Activated CD4-positive, alpha-beta T cell treated with anti-CD3 and anti-CD28 coated beads for 48 hours (primary cell): ENCODE results near the gene MRPL18.
"Not testable (repeated sequence)": the region's sequence is repeated elsewhere in the genome, so short reads cannot be mapped to it uniquely, and the experiment has no call there.

ENCODE experiments used
- DNase-seq: peaks from one replicate; pipeline ENCODE4 v3.0.0-alpha.2; 2020

Gene MRPL18

GRCh38 chr6:159790149-159790955, at the start of gene MRPL18:
Gene MRPL18, plus strand, starts transcription at chr6:159790467. Its CDS starts 121 bp downstream, at chr6:159790588.
- peak; percentile 93 for DNase-seq

GRCh38 chr6:159742165-159742564, 48.1 kb upstream of the MRPL18 start:
- DNase-seq: no peak

GRCh38 chr6:159745081-159745480, 45.2 kb upstream of the MRPL18 start:
- DNase-seq: no peak

GRCh38 chr6:159746759-159747158, 43.5 kb upstream of the MRPL18 start:
- no peak for DNase-seq

- DNase-seq: not testable (repeated sequence)
These were observed 42.1 kb upstream of the MRPL18 start for GRCh38 chr6:159748127-159748526.

- DNase-seq: no peak
These were observed 38.8 kb upstream of the MRPL18 start for GRCh38 chr6:159751448-159751847.

GRCh38 chr6:159753081-159753872, 37.0 kb upstream of the MRPL18 start:
- DNase-seq: no peak

GRCh38 chr6:159754401-159754800, 35.9 kb upstream of the MRPL18 start:
- DNase-seq: no peak

GRCh38 chr6:159754959-159755914, 35.0 kb upstream of the MRPL18 start:
- no peak for DNase-seq

- no peak for DNase-seq
These were observed 33.8 kb upstream of the MRPL18 start for GRCh38 chr6:159756508-159756907.

- DNase-seq: no peak
These were observed 32.0 kb upstream of the MRPL18 start for GRCh38 chr6:159758031-159759001.

GRCh38 chr6:159759645-159760044, 30.6 kb upstream of the MRPL18 start:
- no peak for DNase-seq

- DNase-seq: no peak
These were observed 29.6 kb upstream of the MRPL18 start for GRCh38 chr6:159760602-159761057.

- DNase-seq: peak; percentile 36
These were observed 29.0 kb upstream of the MRPL18 start for GRCh38 chr6:159761129-159761872.

GRCh38 chr6:159761873-159762680, 28.2 kb upstream of the MRPL18 start, which contains the start of gene ACAT2:
Gene ACAT2, plus strand, starts transcription at chr6:159762045. Its CDS starts 43 bp downstream, at chr6:159762088.
- DNase-seq: peak; percentile 95

- DNase-seq: peak; percentile 24
These were observed 27.5 kb upstream of the MRPL18 start for GRCh38 chr6:159762681-159763293.

GRCh38 chr6:159766906-159767305, 23.4 kb upstream of the MRPL18 start:
- no peak for DNase-seq

GRCh38 chr6:159769470-159769869, 20.8 kb upstream of the MRPL18 start:
- DNase-seq: no peak

GRCh38 chr6:159772196-159772595, 18.1 kb upstream of the MRPL18 start:
- DNase-seq: no peak
